HUES6 (cell line): ENCODE results near the gene FNDC3B.

Experiments
- H3K27ac ChIP-seq: 2 replicates; pipeline ENCODE4 v1.7.0; 2013; ENCODE audit warnings: low read depth, mild to moderate bottlenecking, low read length, inconsistent platforms
- H3K27me3 ChIP-seq: 2 replicates; pipeline ENCODE4 v1.6.1; 2013; ENCODE audit warnings: low read length; ENCODE audit not compliant: control insufficient read depth, insufficient read depth
- H3K36me3 ChIP-seq: 2 replicates; pipeline ENCODE4 v1.6.1; 2013; ENCODE audit warnings: low read length; ENCODE audit not compliant: control insufficient read depth, insufficient read depth
- H3K4me1 ChIP-seq: 2 replicates; pipeline ENCODE4 v1.6.1; 2013; ENCODE audit warnings: low read length; ENCODE audit not compliant: control insufficient read depth, insufficient read depth
- H3K4me3 ChIP-seq: 2 replicates; pipeline ENCODE4 v1.5.1; 2013; ENCODE audit warnings: low read depth, low read length
- H3K9ac ChIP-seq: one replicate; pipeline ENCODE4 v1.6.1; 2013; ENCODE audit warnings: mild to moderate bottlenecking, low read length
- H3K9me3 ChIP-seq: 2 replicates; pipeline ENCODE4 v1.6.1; 2013; ENCODE audit warnings: low read depth, low read length; ENCODE audit not compliant: control insufficient read depth, insufficient read depth

FNDC3B gene

GRCh38 chr3:172057059-172057458, 17.7 kb downstream of the FNDC3B start:
- H3K9me3 ChIP-seq = no peaks in the 10 kb centered on the region
- H3K4me1 ChIP-seq = peaks cover 20% of the 10 kb centered on the region; the same call in 1 of the 2 replicates
- H3K9ac ChIP-seq = no peak overlapping the region
- no peaks in the 10 kb centered on the region for H3K27me3 ChIP-seq
- H3K4me3 ChIP-seq = no peak overlapping the region
- H3K36me3 ChIP-seq = peaks cover 17% of the 10 kb centered on the region; the same call in 1 of the 2 replicates
- H3K27ac ChIP-seq = no peak overlapping the region

GRCh38 chr3:172057624-172058327, 18.4 kb downstream of the FNDC3B start:
- H3K36me3 ChIP-seq = peaks cover 11% of the 10 kb centered on the region; the same call in 1 of the 2 replicates
- H3K27ac ChIP-seq = no peak overlapping the region
- H3K4me1 ChIP-seq = peaks cover 14% of the 10 kb centered on the region; the same call in 1 of the 2 replicates

GRCh38 chr3:172059532-172059931, 20.2 kb downstream of the FNDC3B start:
- peaks cover 16% of the 10 kb centered on the region; the same call in 1 of the 2 replicates for H3K4me1 ChIP-seq
- no peak overlapping the region for H3K27ac ChIP-seq

More at GRCh38 chr3:172057624-172058327, 18.4 kb downstream of the FNDC3B start:
- H3K4me3 ChIP-seq = no peak overlapping the region
- no peaks in the 10 kb centered on the region for H3K9me3 ChIP-seq
- no peak overlapping the region for H3K9ac ChIP-seq
- H3K27me3 ChIP-seq = no peaks in the 10 kb centered on the region

GRCh38 chr3:172060234-172060633, 20.9 kb downstream of the FNDC3B start:
- no peaks in the 10 kb centered on the region for H3K9me3 ChIP-seq
- no peaks in the 10 kb centered on the region for H3K27me3 ChIP-seq
- no peak overlapping the region for H3K27ac ChIP-seq
- peaks cover 5% of the 10 kb centered on the region; the same call in 1 of the 2 replicates for H3K36me3 ChIP-seq
- peaks cover 13% of the 10 kb centered on the region; the same call in 1 of the 2 replicates for H3K4me1 ChIP-seq
- no peak overlapping the region for H3K9ac ChIP-seq
- no peak overlapping the region for H3K4me3 ChIP-seq

More at GRCh38 chr3:172059532-172059931, 20.2 kb downstream of the FNDC3B start:
- no peak overlapping the region for H3K4me3 ChIP-seq
- H3K36me3 ChIP-seq = peaks cover 8% of the 10 kb centered on the region; the same call in 1 of the 2 replicates
- H3K9me3 ChIP-seq = no peaks in the 10 kb centered on the region
- H3K9ac ChIP-seq = no peak overlapping the region
- no peaks in the 10 kb centered on the region for H3K27me3 ChIP-seq

GRCh38 chr3:172061724-172062184, 22.4 kb downstream of the FNDC3B start:
- H3K4me3 ChIP-seq = no peak overlapping the region
- H3K4me1 ChIP-seq = peaks cover 24% of the 10 kb centered on the region
- H3K9me3 ChIP-seq = no peaks in the 10 kb centered on the region
- H3K9ac ChIP-seq = no peak overlapping the region
- H3K27me3 ChIP-seq = no peaks in the 10 kb centered on the region
- peaks cover 5% of the 10 kb centered on the region; the same call in 1 of the 2 replicates for H3K36me3 ChIP-seq
- no peak overlapping the region for H3K27ac ChIP-seq

- Histone ChIP-seq H3K9ac (no peak overlapping the region), H3K27me3 (no peaks in the 10 kb centered on the region), H3K9me3 (no peaks in the 10 kb centered on the region), H3K4me3 (no peak overlapping the region), H3K36me3 (peaks cover 5% of the 10 kb centered on the region; the same call in 1 of the 2 replicates), H3K4me1 (peaks cover 20% of the 10 kb centered on the region), H3K27ac (no peak overlapping the region)
Measured at GRCh38 chr3:172062761-172063160, 23.4 kb downstream of the FNDC3B start.

GRCh38 chr3:172063456-172064432, 24.4 kb downstream of the FNDC3B start:
- Histone ChIP-seq H3K4me3 (no peak overlapping the region), H3K4me1 (peaks cover 22% of the 10 kb centered on the region), H3K36me3 (peaks cover 5% of the 10 kb centered on the region; the same call in 1 of the 2 replicates), H3K9me3 (no peaks in the 10 kb centered on the region), H3K27me3 (no peaks in the 10 kb centered on the region), H3K9ac (no peak overlapping the region), H3K27ac (no peak overlapping the region)

GRCh38 chr3:172065527-172065926, 26.1 kb downstream of the FNDC3B start:
- H3K27me3 ChIP-seq = no peaks in the 10 kb centered on the region
- H3K27ac ChIP-seq = no peak overlapping the region
- no peak overlapping the region for H3K9ac ChIP-seq
- no peaks in the 10 kb centered on the region for H3K9me3 ChIP-seq
- H3K4me3 ChIP-seq = no peak overlapping the region
- peaks cover 5% of the 10 kb centered on the region; the same call in 1 of the 2 replicates for H3K36me3 ChIP-seq
- H3K4me1 ChIP-seq = peaks cover 38% of the 10 kb centered on the region

- Histone ChIP-seq H3K27ac (no peak overlapping the region), H3K36me3 (peaks cover 5% of the 10 kb centered on the region; the same call in 1 of the 2 replicates), H3K4me1 (peaks cover 38% of the 10 kb centered on the region), H3K27me3 (no peaks in the 10 kb centered on the region), H3K9ac (no peak overlapping the region), H3K9me3 (no peaks in the 10 kb centered on the region), H3K4me3 (no peak overlapping the region)
Measured at GRCh38 chr3:172065967-172066762, 26.8 kb downstream of the FNDC3B start.
